Activated CD8-positive, alpha-beta T cell treated with anti-CD3 and anti-CD28 coated beads for 36 hours (primary cell): ENCODE results near the gene ATG9A. TPM values are rescaled to one million over a fixed set of nuclear protein-coding genes. Genes with fewer than 3 reads are reported as not detected.

Source experiments
- ATAC-seq: fragments of 200-7000 bp; cut with Tn5 transposase; one replicate; pipeline ENCODE4 v1.10.0; 2021; ENCODE audit warnings: mild to moderate bottlenecking, moderate library complexity
- CTCF ChIA-PET: fragments of 350-600 bp; sonication (Branson Sonifier 250); formaldehyde crosslinking; loops from one replicate; lab custom pipeline; 2021; ENCODE audit warnings: antibody characterized with exemption; lab: Charles Lee
- POLR2A ChIA-PET: fragments of 350-600 bp; sonication (Branson Sonifier 250); formaldehyde crosslinking; loops from one replicate; lab custom pipeline; 2021; ENCODE audit warnings: antibody characterized with exemption; lab: Charles Lee
- DNase-seq: peaks from one replicate; pipeline ENCODE4 v3.0.0-alpha.2; 2020
- H3K27ac Mint-ChIP-seq: one replicate; pipeline ENCODE4 v1.8.0; 2021; ENCODE audit warnings: mild to moderate bottlenecking, mixed read lengths
- H3K27me3 Mint-ChIP-seq: one replicate; pipeline ENCODE4 v1.8.0; 2021; ENCODE audit warnings: mixed read lengths
- H3K36me3 Mint-ChIP-seq: one replicate; pipeline ENCODE4 v1.8.0; 2021; ENCODE audit warnings: low read depth, mixed read lengths
- H3K4me1 Mint-ChIP-seq: one replicate; pipeline ENCODE4 v1.8.0; 2021; ENCODE audit warnings: low read depth, mixed read lengths
- H3K4me3 Mint-ChIP-seq: one replicate; pipeline ENCODE4 v1.8.0; 2021; ENCODE audit warnings: mild to moderate bottlenecking, moderate library complexity, mixed read lengths
- H3K9me3 Mint-ChIP-seq: one replicate; pipeline ENCODE4 v1.8.0; 2021; ENCODE audit warnings: mixed read lengths
- intact Hi-C: fragments of 100-400 bp; cut with micrococcal nuclease; formaldehyde crosslinking; loops from one replicate; pipeline ENCODE4 v1.10.0; 2022
- total RNA-seq, 2 experiments: library from RNA; stranded (reverse); gene quantifications; one replicate each; pipeline ENCODE4 v1.2.3, GENCODE V29; 2021
- TF ChIP-seq, protein P1 (sequence below): fragments of 200-600 bp; IDR thresholded peaks from one replicate; pipeline ENCODE4 v1.8.0; 2022; ENCODE audit warnings: antibody characterized with exemption, mild to moderate bottlenecking

Gene ATG9A
- total RNA-seq, 2 experiments from 2014 or later: 54.8 to 58.7 TPM

DNA sequence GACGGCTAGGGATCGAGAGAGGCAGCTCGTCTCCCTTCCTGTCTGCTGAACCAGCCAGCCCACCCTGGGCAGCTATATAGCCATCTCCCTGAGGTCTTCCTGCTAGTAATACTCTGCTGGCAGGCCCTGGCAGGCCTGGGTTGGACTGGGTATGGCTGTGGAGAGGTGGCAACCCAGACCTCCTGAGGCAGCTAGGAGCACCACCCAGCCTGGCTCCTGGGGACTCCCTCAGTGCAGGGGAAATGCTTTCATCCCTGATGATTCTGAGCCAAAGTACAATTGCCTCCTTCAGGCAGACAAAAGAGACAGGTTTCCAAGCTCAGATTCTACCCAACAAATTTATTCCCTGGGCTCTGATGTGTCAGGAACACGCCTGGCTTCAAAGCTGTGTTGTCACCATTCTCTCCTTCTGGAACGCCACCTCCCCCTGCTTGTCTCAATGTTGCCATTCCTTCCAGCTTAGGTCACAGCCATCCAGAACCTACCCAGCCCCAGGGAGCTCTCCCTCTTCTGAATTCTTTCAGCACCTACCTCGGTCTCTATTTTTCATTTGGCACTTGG is 45.0 kb upstream of the ATG9A start:
- no peaks in the 10 kb centered on the region for H3K36me3 Mint-ChIP-seq
- ChIA-PET CTCF (interaction anchor here (0.8 to 15.5 kb wide), 3 partner anchors 19 to 24 kb away, joined by 3 to 336 read pairs (median 3); no protein-coding TSS in a partner anchor), POLR2A (interaction anchor here (1.1 to 1.3 kb wide), 2 partner anchors 19 to 57 kb away, joined by 3 read pairs; no protein-coding TSS in a partner anchor)
- TF ChIP-seq, protein P1, sequence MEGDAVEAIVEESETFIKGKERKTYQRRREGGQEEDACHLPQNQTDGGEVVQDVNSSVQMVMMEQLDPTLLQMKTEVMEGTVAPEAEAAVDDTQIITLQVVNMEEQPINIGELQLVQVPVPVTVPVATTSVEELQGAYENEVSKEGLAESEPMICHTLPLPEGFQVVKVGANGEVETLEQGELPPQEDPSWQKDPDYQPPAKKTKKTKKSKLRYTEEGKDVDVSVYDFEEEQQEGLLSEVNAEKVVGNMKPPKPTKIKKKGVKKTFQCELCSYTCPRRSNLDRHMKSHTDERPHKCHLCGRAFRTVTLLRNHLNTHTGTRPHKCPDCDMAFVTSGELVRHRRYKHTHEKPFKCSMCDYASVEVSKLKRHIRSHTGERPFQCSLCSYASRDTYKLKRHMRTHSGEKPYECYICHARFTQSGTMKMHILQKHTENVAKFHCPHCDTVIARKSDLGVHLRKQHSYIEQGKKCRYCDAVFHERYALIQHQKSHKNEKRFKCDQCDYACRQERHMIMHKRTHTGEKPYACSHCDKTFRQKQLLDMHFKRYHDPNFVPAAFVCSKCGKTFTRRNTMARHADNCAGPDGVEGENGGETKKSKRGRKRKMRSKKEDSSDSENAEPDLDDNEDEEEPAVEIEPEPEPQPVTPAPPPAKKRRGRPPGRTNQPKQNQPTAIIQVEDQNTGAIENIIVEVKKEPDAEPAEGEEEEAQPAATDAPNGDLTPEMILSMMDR: no peak
- DNase-seq (no peak), ATAC-seq (no peak)
- H3K27ac Mint-ChIP-seq: no peak overlapping the region
- H3K4me1 Mint-ChIP-seq: peaks cover 21% of the 10 kb centered on the region
- no peaks in the 10 kb centered on the region for H3K27me3 Mint-ChIP-seq
- H3K4me3 Mint-ChIP-seq: no peak overlapping the region
- no peaks in the 10 kb centered on the region for H3K9me3 Mint-ChIP-seq
- intact Hi-C loops: no loop called here

DNA sequence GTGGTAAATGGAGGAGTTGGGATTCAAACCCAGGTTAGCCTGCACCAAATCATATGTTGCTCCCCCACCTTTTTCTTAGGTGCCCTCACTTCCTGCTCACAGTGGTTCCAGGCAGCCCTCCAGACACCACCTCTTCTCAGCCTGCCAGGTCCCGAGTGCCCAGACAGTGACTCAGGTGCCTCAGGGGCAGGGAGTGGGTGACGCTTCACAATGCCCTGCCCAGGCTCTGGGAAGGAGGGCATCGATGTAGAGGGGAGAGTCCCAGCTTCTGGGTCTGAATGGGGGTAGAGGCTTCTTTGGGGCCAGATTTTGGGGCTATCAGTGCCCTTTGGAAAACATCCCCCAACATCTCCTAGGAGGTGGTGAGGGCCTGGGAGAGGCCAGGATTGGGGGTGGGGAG is 44.5 kb upstream of the ATG9A start:
- Mint-ChIP-seq H3K27me3 (no peaks in the 10 kb centered on the region), H3K4me3 (no peak overlapping the region), H3K4me1 (peaks cover 20% of the 10 kb centered on the region), H3K36me3 (no peaks in the 10 kb centered on the region), H3K27ac (no peak overlapping the region), H3K9me3 (no peaks in the 10 kb centered on the region)
- TF ChIP-seq, protein P1: no peak
- ChIA-PET POLR2A (interaction anchor here (1.1 to 1.3 kb wide), 2 partner anchors 19 to 56 kb away, joined by 3 read pairs; no protein-coding TSS in a partner anchor), CTCF (interaction anchor here (0.8 to 15.5 kb wide), 3 partner anchors 18 to 24 kb away, joined by 3 to 336 read pairs (median 3); no protein-coding TSS in a partner anchor)
- DNase-seq: no peak
- no peak for ATAC-seq
- intact Hi-C loops: no loop called here

DNA sequence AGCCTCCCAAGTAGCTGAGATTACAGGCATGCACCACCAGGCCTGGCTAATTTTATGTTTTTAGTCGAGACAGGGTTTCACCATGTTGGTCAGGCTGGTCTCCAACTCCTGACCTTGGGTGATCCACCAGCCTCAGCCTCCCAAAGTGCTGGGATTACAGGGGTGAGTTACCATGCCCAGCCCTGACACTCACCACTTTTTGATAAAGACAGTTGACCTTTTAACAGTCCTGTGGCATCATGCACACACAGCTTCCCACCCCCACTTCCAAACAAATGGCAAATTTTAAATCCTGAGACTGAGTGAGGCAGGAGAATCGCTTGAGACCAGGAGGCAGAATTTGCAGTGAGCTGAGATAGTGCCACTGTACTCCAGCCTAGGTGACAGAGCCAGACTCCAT is 43.6 kb upstream of the ATG9A start:
- H3K4me1 Mint-ChIP-seq: peaks cover 11% of the 10 kb centered on the region
- no peaks in the 10 kb centered on the region for H3K36me3 Mint-ChIP-seq
- DNase-seq: no peak
- H3K4me3 Mint-ChIP-seq: no peak overlapping the region
- intact Hi-C loops: no loop called here
- POLR2A ChIA-PET: interaction anchor here (1.3 kb wide), 1 partner anchor 55 kb away, joined by 3 read pairs; no protein-coding TSS in a partner anchor
- no peak for ATAC-seq
- no peaks in the 10 kb centered on the region for H3K9me3 Mint-ChIP-seq
- TF ChIP-seq, protein P1: no peak
- no peaks in the 10 kb centered on the region for H3K27me3 Mint-ChIP-seq
- H3K27ac Mint-ChIP-seq: no peak overlapping the region
- CTCF ChIA-PET: interaction anchor here (15.5 kb wide), 1 partner anchor 24 kb away, joined by 336 read pairs; no protein-coding TSS in a partner anchor

DNA sequence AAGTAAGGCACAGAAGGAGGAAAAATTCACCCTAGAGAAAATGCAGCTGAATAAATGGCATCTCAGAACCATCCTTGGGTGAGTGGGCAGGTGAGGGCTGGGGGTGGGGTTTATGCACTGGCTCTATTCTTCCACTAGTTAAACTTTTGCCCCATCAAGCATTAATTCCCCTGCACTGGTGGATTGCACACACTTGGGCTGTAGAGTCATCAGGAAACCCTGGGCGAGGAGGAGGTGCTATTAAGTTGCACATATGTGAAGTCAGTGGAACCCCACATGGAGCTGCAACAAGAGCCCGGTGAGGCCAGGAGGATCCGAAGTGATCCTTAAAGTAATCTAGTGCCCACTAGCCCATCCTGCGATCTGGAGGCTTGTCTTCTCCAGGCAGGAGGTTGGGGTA is 42.9 kb upstream of the ATG9A start:
- CTCF ChIA-PET: interaction anchor here (15.5 kb wide), 1 partner anchor 24 kb away, joined by 336 read pairs; no protein-coding TSS in a partner anchor

DNA sequence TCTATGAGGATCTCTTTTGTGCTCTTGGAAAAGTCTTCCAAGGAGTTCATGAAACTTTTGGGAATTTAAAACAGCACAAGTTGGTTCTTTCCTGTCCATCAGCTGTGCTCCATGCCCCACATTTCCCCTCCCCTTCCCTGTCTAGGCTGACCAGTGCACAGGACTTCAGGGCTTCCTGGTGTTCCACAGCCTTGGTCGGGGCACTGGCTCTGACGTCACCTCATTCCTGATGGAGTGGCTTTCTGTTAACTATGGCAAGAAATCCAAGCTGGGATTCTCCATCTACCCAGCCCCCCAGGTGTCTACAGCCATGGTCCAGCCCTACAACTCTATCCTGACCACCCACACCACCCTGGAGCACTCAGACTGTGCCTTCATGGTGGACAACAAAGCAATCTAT is 41.6 kb upstream of the ATG9A start:
- ChIA-PET CTCF (no interaction called here), POLR2A (no interaction called here)
- Mint-ChIP-seq H3K9me3 (no peaks in the 10 kb centered on the region), H3K27ac (no peak overlapping the region), H3K27me3 (no peaks in the 10 kb centered on the region), H3K36me3 (no peaks in the 10 kb centered on the region), H3K4me3 (no peak overlapping the region), H3K4me1 (peaks cover 4% of the 10 kb centered on the region)
- DNase-seq (no peak), ATAC-seq (no peak)
- intact Hi-C loops: no loop called here
- TF ChIP-seq, protein P1: no peak

More for the DNA sequence above, 42.9 kb upstream of the ATG9A start:
- no peak overlapping the region for H3K4me3 Mint-ChIP-seq
- H3K36me3 Mint-ChIP-seq: no peaks in the 10 kb centered on the region
- ATAC-seq (no peak), DNase-seq (no peak)
- intact Hi-C loops: no loop called here
- no peak overlapping the region for H3K27ac Mint-ChIP-seq
- no peaks in the 10 kb centered on the region for H3K9me3 Mint-ChIP-seq
- peaks cover 5% of the 10 kb centered on the region for H3K4me1 Mint-ChIP-seq
- H3K27me3 Mint-ChIP-seq: no peaks in the 10 kb centered on the region
- TF ChIP-seq, protein P1: no peak
- POLR2A ChIA-PET: no interaction called here
